ENCODE data around the gene ANAPC16.
A peak's percentile ranks its signal among the peaks of the same experiment; 100 is the strongest.

Gene ANAPC16

GRCh38 chr10:72215611-72216549 is at the start of gene ANAPC16, which contains the start of gene ASCC1:
Gene ANAPC16 (plus strand): TSS chr10:72216012. CDS start chr10:72223915, 7,903 bp downstream.
Gene ASCC1 (minus strand): TSS chr10:72216276. CDS start chr10:72213298, 2,978 bp downstream.
- in situ Hi-C loops (cut with MboI; ENCODE audit: low pct_unique_long_range_greater_than_20kb, low sequenced_read_pairs), result no loop called here
- peak; percentile 95 for DNase-seq

GRCh38 chr10:72167118-72167517 is 48.7 kb upstream of the ANAPC16 start:
- in situ Hi-C loops (cut with MboI; ENCODE audit: low pct_unique_long_range_greater_than_20kb, low sequenced_read_pairs), result no loop called here
- DNase-seq, result no peak

- in situ Hi-C loops (cut with MboI; ENCODE audit: low pct_unique_long_range_greater_than_20kb, low sequenced_read_pairs), result no loop called here
- DNase-seq, result no peak
These were observed 45.5 kb upstream of the ANAPC16 start for GRCh38 chr10:72170263-72170662.

DNA sequence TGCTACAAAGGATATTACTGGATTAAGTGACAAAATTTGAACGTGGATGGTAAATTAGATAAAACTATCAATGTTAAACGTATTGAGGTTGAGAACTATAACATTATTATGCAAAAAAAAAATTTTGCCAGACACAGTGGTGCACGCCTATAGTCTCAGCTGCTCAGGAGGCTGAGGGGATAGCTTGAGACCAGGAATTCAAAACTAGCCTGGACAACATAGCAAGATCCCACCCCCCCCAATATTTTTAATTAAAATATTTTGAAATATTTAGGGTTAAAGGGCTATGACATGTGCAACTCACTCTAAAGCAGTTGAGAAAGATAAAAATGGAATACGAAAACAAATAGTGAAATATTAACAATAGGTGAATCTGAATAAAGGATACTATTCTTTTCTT is 45.1 kb upstream of the ANAPC16 start:
- in situ Hi-C loops (cut with MboI; ENCODE audit: low pct_unique_long_range_greater_than_20kb, low sequenced_read_pairs), result no loop called here
- no peak for DNase-seq

DNA sequence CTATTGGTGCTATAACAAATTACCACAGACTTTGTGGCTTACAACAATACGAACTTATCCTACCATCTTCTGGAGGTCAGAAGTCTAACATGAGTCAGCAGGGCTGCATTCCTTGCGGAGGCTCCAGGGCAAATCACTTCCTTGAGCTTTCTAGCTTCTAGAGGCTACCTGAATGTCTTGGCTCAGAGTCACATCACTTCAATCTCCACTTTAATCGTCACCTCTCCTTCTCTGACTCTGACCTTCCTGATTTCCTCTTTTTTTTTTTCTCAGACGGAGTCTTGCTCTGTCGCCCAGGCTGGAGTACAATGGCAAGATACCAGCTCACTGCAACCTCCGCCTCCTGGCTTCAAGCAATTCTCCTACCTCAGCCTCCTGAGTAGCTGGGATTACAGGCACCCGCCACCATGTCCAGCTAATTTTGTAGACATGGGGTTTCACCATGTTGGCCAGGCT is 44.6 kb upstream of the ANAPC16 start:
- in situ Hi-C loops (cut with MboI; ENCODE audit: low pct_unique_long_range_greater_than_20kb, low sequenced_read_pairs), result no loop called here
- DNase-seq, result no peak

GRCh38 chr10:72173262-72173618 is 42.6 kb upstream of the ANAPC16 start:
- in situ Hi-C loops (cut with MboI; ENCODE audit: low pct_unique_long_range_greater_than_20kb, low sequenced_read_pairs), result no loop called here
- DNase-seq, result no peak

DNA sequence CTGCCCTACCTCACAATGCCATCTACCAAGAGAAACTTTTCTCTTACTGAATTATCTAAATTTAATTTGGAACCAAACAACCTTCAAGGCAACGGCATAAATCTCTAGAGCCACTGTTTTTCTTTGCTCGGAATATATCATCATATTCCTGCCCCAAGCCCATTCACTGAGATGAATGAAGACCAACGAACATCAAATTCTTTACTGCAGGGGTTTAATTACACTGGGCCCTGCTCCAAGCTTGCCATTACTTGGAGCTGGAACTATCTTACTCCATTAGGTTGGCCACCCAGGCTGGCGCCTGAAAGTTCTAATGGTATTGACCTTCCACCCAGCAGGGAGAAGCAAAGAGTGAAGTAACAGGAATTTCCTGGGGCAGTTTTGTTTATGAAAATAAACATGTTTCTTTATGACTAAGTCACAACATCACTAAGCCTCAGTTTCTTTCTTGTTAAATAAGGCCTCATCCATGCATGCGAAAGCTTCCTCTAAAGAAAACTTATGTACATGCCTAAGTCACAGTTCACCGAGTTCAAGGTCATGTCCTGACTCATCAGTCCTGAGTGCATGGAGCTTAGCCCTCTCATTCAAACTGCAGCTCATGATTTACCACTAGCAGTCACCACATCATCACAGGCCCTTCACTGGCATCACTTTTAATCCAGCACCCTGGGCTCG is 42.1 kb upstream of the ANAPC16 start:
- no peak for DNase-seq
- in situ Hi-C loops (cut with MboI; ENCODE audit: low pct_unique_long_range_greater_than_20kb, low sequenced_read_pairs), result no loop called here

DNA sequence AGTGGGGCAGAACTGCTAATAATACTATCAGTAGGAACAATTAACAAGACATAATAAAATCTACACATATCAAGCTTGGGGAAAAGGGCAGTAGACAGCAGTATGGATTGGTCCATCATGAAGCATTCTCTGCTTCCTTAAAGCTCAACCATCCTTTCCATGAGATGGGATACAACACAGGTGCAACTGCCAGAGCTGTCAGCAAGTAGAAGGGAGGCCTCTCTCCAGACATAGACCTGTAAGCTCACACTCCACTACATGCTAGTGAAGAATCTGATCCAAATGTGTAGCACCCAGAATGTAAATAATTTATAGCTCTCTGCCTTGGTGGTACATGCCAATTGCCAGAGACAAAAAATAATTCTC is 41.5 kb upstream of the ANAPC16 start:
- no peak for DNase-seq
- in situ Hi-C loops (cut with MboI; ENCODE audit: low pct_unique_long_range_greater_than_20kb, low sequenced_read_pairs), result no loop called here

- in situ Hi-C loops (cut with MboI; ENCODE audit: low pct_unique_long_range_greater_than_20kb, low sequenced_read_pairs), result no loop called here
- no peak for DNase-seq
These were observed 40.7 kb upstream of the ANAPC16 start for GRCh38 chr10:72175149-72175548.

DNA sequence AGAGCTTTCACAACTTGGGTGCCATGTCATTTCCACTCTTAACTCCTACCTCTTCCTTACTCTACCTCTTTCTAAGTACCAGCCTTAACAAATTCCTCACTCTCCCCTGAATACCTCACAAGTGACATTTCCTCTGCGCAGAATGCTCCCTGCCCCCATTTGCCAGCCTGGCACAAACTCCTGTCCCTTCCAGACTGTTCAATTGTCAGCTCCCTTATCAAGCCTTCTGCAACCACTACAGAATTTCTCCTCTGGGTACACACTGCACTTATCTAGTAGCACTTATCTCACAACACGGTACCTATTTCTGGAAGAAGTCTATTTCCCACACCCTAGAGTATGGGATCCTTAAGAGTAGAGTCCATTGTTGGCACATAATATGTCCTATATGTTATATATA is 39.1 kb upstream of the ANAPC16 start:
- in situ Hi-C loops (cut with MboI; ENCODE audit: low pct_unique_long_range_greater_than_20kb, low sequenced_read_pairs), result no loop called here

GRCh38 chr10:72177454-72177853 is 38.4 kb upstream of the ANAPC16 start:
- no peak for DNase-seq
- in situ Hi-C loops (cut with MboI; ENCODE audit: low pct_unique_long_range_greater_than_20kb, low sequenced_read_pairs), result no loop called here

More for the DNA sequence above, 39.1 kb upstream of the ANAPC16 start:
- DNase-seq, result no peak

GRCh38 chr10:72184156-72184555 is 31.7 kb upstream of the ANAPC16 start:
- no peak for DNase-seq
- in situ Hi-C loops (cut with MboI; ENCODE audit: low pct_unique_long_range_greater_than_20kb, low sequenced_read_pairs), result no loop called here

- in situ Hi-C loops (cut with MboI; ENCODE audit: low pct_unique_long_range_greater_than_20kb, low sequenced_read_pairs), result no loop called here
- DNase-seq, result peak; percentile 65
These were observed 29.4 kb upstream of the ANAPC16 start for GRCh38 chr10:72186258-72186981.

- in situ Hi-C loops (cut with MboI; ENCODE audit: low pct_unique_long_range_greater_than_20kb, low sequenced_read_pairs), result no loop called here
These were observed 28.9 kb upstream of the ANAPC16 start for GRCh38 chr10:72186982-72187330.

GRCh38 chr10:72194949-72195348 is 20.9 kb upstream of the ANAPC16 start:
- DNase-seq, result no peak
- in situ Hi-C loops (cut with MboI; ENCODE audit: low pct_unique_long_range_greater_than_20kb, low sequenced_read_pairs), result no loop called here

More at GRCh38 chr10:72186982-72187330, 28.9 kb upstream of the ANAPC16 start:
- no peak for DNase-seq

DNA sequence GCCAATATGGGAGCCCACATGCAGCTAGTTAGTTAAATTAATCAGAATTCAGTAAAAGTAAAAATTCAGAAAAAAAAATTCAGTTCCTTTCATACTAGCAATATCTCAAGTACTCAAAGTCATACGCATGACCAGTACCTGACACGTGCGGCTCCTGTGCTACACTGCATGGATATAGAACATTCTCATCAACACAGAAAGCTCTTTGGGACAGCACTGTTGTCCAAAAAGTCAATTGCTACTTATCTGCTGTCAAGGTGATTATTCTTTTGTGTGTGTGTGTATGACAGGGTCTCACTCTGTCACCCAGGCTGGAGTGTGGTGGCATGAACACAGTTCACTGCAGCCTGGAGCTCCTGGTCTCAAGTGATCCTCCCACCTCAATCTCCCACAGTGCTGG is 14.9 kb upstream of the ANAPC16 start:
- in situ Hi-C loops (cut with MboI; ENCODE audit: low pct_unique_long_range_greater_than_20kb, low sequenced_read_pairs), result no loop called here
- no peak for DNase-seq

DNA sequence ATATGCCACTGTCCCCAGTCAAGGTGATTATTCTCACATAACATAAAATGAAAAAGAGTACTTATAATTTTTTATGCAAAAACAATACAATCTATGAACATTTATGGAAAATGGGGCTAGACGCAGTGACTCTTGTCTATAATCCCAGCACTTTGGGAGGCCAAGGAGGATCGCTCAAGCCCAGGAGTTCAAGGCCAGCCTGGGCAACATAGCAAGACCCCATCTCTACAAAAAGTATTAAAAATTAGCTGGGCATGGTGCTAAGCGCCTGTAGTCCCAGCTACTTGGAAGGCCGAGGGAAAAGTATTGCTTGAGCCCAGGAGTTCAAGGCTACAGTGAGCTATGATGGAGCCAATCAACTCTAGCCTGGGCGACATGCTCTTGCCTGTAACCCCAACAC is 14.5 kb upstream of the ANAPC16 start:
- DNase-seq, result no peak
- in situ Hi-C loops (cut with MboI; ENCODE audit: low pct_unique_long_range_greater_than_20kb, low sequenced_read_pairs), result no loop called here

GRCh38 chr10:72204296-72204695 is 11.5 kb upstream of the ANAPC16 start:
- in situ Hi-C loops (cut with MboI; ENCODE audit: low pct_unique_long_range_greater_than_20kb, low sequenced_read_pairs), result no loop called here
- DNase-seq, result no peak

GRCh38 chr10:72204724-72205123 is 11.1 kb upstream of the ANAPC16 start:
- DNase-seq, result no peak
- in situ Hi-C loops (cut with MboI; ENCODE audit: low pct_unique_long_range_greater_than_20kb, low sequenced_read_pairs), result no loop called here
